Measurements from ENCODE around the gene HOXD11. TPM values are rescaled to one million over a fixed set of nuclear protein-coding genes. Genes with fewer than 3 reads are reported as not detected.

Gene HOXD11
- total and polyA plus RNA-seq, 2 of the 4 experiments (the other 2 are of a cell fraction): not detected

DNA sequence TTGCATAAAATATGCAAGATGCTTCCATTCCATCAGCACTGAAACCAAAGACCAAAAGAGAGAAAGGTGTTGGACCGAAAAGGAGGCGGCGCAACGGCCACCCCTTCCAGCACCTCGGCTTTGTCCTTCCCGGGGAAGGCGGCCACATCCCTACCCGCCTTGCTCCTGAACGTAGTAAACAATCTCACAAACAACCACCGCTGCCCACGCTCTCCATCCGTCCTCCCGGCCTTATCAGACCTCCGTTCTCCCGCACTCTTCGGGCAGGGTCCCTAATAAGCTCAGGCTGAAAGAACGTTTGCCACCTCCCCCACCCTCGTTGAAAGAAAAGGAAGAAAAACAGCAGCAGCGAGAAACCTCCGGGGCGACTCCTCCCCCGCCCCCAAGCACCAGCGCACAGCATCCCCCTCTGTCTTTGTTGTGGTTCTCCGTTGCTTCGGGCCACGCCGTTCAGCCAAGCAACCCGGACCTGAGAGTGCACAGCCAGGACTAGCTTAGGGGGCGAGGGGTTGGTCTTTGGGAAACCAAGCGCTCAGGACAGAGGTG, 27.7 kb upstream of the HOXD11 start:
- CTCF ChIA-PET: interaction anchor here (1.0 kb wide), 1 partner anchor 389 kb away, joined by 3 read pairs; no protein-coding TSS in a partner anchor
- H3K4me3 ChIP-seq (ENCODE audit: insufficient read depth, low read depth, low read length): no peak overlapping the region
- intact Hi-C loops (cut with micrococcal nuclease): no loop called here
- no peak overlapping the region for H3K56ac ChIP-seq (ENCODE audit: extremely low read depth, insufficient read depth, low read length)
- ATAC-seq (ENCODE audit: low read depth) (no peak), DNase-seq (no peak)
- in situ Hi-C loops (cut with MboI; ENCODE audit: low sequenced_read_pairs): loop anchor here (25.0 kb wide), 2 partner anchors 1042 to 1342 kb away; no protein-coding TSS in a partner anchor
- H3K23ac ChIP-seq (ENCODE audit: low read depth, low read length): no peak overlapping the region
- no peak overlapping the region for H2BK5ac ChIP-seq (ENCODE audit: low read depth, low read length, poor library complexity, severe bottlenecking)
- H3K4ac ChIP-seq (ENCODE audit: low read depth, low read length): no peak overlapping the region
- no peak overlapping the region for H3K14ac ChIP-seq (replicated peaks; ENCODE audit: low read depth, low read length)
- peaks cover 85% of the 10 kb centered on the region for H3K27me3 ChIP-seq (ENCODE audit: control insufficient read depth, insufficient read depth, low read length)
- no peak overlapping the region for H4K91ac ChIP-seq (ENCODE audit: insufficient read depth, low read depth, low read length)
- POLR2A ChIA-PET (ENCODE audit: unreplicated experiment): no interaction called here
- H3K27ac ChIP-seq (ENCODE audit: insufficient read depth, low read length): no peak overlapping the region
- H3K9ac ChIP-seq (ENCODE audit: low read depth, low read length): no peak overlapping the region
- no peak overlapping the region for H2BK15ac ChIP-seq (ENCODE audit: low read depth, low read length)
- H3K36me3 ChIP-seq (ENCODE audit: control insufficient read depth, insufficient read depth, low read length): no peaks in the 10 kb centered on the region
- H4K5ac ChIP-seq (ENCODE audit: low read depth, low read length): no peak overlapping the region
- no peak overlapping the region for H2AK5ac ChIP-seq (ENCODE audit: low read depth, low read length)
- peaks cover 23% of the 10 kb centered on the region for H3K9me3 ChIP-seq (ENCODE audit: control insufficient read depth, insufficient read depth, low read length)
- no peak overlapping the region for H2AK9ac ChIP-seq (replicated peaks; ENCODE audit: low read depth, low read length, poor library complexity)
- WGBS, 2 experiments (ENCODE audit: extremely low coverage in 2 of 2, insufficient read length in 1 of 2): 2% methylated on average over 19 of the region's 30 CpGs; no CpG with 5 or more reads in 1 of the 2 experiments
- H3K9me1 ChIP-seq (ENCODE audit: insufficient read depth, low read length): no peaks in the 10 kb centered on the region
- H3K79me1 ChIP-seq (ENCODE audit: low read depth in 1 of 2, low read length in 2 of 2): no peaks in the 10 kb centered on the region
- H3K4me1 ChIP-seq (ENCODE audit: control insufficient read depth, insufficient read depth, low read length): peaks cover 1% of the 10 kb centered on the region
- TF ChIP-seq RCOR1 (IDR thresholded peaks at IDR 0.05; ENCODE audit: insufficient replicate concordance, low read length) (no peak), RFX5 (IDR thresholded peaks at IDR 0.05; ENCODE audit: low read depth, low read length) (no peak), CHD1 (IDR thresholded peaks at IDR 0.05; ENCODE audit: low read depth, low read length) (no peak), NFE2L2 (IDR thresholded peaks at IDR 0.05; ENCODE audit: low read depth, low read length) (no peak), CEBPB (IDR thresholded peaks at IDR 0.05; ENCODE audit: low read depth, low read length) (no peak), POLR2A (IDR thresholded peaks at IDR 0.05; ENCODE audit: low read depth, low read length) (no peak), MXI1 (IDR thresholded peaks at IDR 0.05; ENCODE audit: borderline replicate concordance, low read depth, low read length) (no peak), FOS (IDR thresholded peaks at IDR 0.05; ENCODE audit: low read depth, low read length) (no peak), MAZ (IDR thresholded peaks at IDR 0.05; ENCODE audit: borderline replicate concordance, low read depth, low read length) (no peak), ELK1 (IDR thresholded peaks at IDR 0.05; ENCODE audit: borderline replicate concordance, low read depth, low read length) (no peak), CTCF (conservative IDR thresholded peaks at IDR 0.05; ENCODE audit: low read depth, low read length) (no peak), MAFK (IDR thresholded peaks at IDR 0.05; ENCODE audit: low read depth, low read length) (no peak), RAD21 (IDR thresholded peaks at IDR 0.05; ENCODE audit: low read length) (no peak), SMC3 (IDR thresholded peaks at IDR 0.05; ENCODE audit: low read depth, low read length) (no peak), BHLHE40 (IDR thresholded peaks at IDR 0.05; ENCODE audit: low read depth, low read length) (no peak)
- TF ChIP-seq, protein P1, sequence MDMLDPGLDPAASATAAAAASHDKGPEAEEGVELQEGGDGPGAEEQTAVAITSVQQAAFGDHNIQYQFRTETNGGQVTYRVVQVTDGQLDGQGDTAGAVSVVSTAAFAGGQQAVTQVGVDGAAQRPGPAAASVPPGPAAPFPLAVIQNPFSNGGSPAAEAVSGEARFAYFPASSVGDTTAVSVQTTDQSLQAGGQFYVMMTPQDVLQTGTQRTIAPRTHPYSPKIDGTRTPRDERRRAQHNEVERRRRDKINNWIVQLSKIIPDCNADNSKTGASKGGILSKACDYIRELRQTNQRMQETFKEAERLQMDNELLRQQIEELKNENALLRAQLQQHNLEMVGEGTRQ (IDR thresholded peaks at IDR 0.05; ENCODE audit: low read depth, low read length): no peak
- no peak overlapping the region for H2BK20ac ChIP-seq (ENCODE audit: low read depth, low read length)
- no peak overlapping the region for H4K8ac ChIP-seq (ENCODE audit: low read depth in 2 of 2, low read length in 2 of 2)
- peak overlapping the region; percentile 32; the same call in 1 of the 2 replicates for H3K4me2 ChIP-seq (ENCODE audit: low read depth, low read length)
- no TSS peak for BruUV-seq (replicated peaks)
- peaks cover 3% of the 10 kb centered on the region; the same call in 1 of the 2 replicates for H4K20me1 ChIP-seq (ENCODE audit: insufficient read depth, low read length)
- H3K18ac ChIP-seq (ENCODE audit: low read depth, low read length): no peak overlapping the region
- dilution Hi-C loops (cut with HindIII; ENCODE audit: low sequenced_read_pairs, unreplicated experiment): no loop called here
- no peak overlapping the region for H2BK120ac ChIP-seq (ENCODE audit: low read depth, low read length)
- peak overlapping the region; percentile 44 for H2AFZ ChIP-seq (replicated peaks; ENCODE audit: low read length, poor library complexity)
